Cardiac fibroblast (primary cell): ENCODE measurements around the gene KLHL30.
"Not testable (repeated sequence)": the region's sequence is repeated elsewhere in the genome, so short reads cannot be mapped to it uniquely, and the experiment has no call there.

Experiments
- DNase-seq, 2 donors: peaks; one replicate each; pipeline versions ENCODE4 v3.0.0 to v3.0.0-alpha.2; 2010; ENCODE audit warnings: low read depth in 2 of 2
- H3K4me3 ChIP-seq, 2 donors: replicated peaks in 1 of 2; 1 replicate in 1 of 2; 2 replicates in 1 of 2; pipeline ENCODE4 v1.5.1; 2011; ENCODE audit warnings: low read depth in 2 of 2, low read length in 2 of 2, mild to moderate bottlenecking in 2 of 2, moderate library complexity in 1 of 2
- CTCF ChIP-seq: IDR thresholded peaks from one replicate; pipeline ENCODE4 v1.5.1; 2011; ENCODE audit warnings: low read depth, mild to moderate bottlenecking, low read length, inconsistent platforms

The KLHL30 gene

GRCh38 chr2:238170386-238171071, 32.1 kb downstream of the KLHL30 start:
- peak in 1 of 2 donors; percentile 23 for DNase-seq
- no peak overlapping the region for H3K4me3 ChIP-seq
- TF ChIP-seq CTCF: no peak

GRCh38 chr2:238171072-238171431, 32.6 kb downstream of the KLHL30 start:
- not testable (repeated sequence) for DNase-seq

GRCh38 chr2:238171575-238172187, 33.2 kb downstream of the KLHL30 start:
- no peak for TF ChIP-seq CTCF
- DNase-seq: peak in 1 of 2 donors; percentile 13
- H3K4me3 ChIP-seq: no peak overlapping the region

More at GRCh38 chr2:238171072-238171431, 32.6 kb downstream of the KLHL30 start:
- H3K4me3 ChIP-seq: not testable (repeated sequence)

GRCh38 chr2:238172439-238172838, 34.0 kb downstream of the KLHL30 start:
- no peak for DNase-seq
- TF ChIP-seq CTCF: no peak
- no peak overlapping the region for H3K4me3 ChIP-seq

GRCh38 chr2:238173692-238174091, 35.2 kb downstream of the KLHL30 start:
- TF ChIP-seq CTCF: peak; percentile 9
- no peak overlapping the region for H3K4me3 ChIP-seq
- DNase-seq: no peak

GRCh38 chr2:238174291-238174690, 35.8 kb downstream of the KLHL30 start:
- no peak overlapping the region for H3K4me3 ChIP-seq
- DNase-seq: no peak
- no peak for TF ChIP-seq CTCF

- DNase-seq: no peak
- no peak for TF ChIP-seq CTCF
- H3K4me3 ChIP-seq: no peak overlapping the region
These were observed 36.2 kb downstream of the KLHL30 start for GRCh38 chr2:238174701-238175100.
